SK-N-SH (cell line): ENCODE data around the gene LPCAT3. TPM values are rescaled to one million over a fixed set of nuclear protein-coding genes. Genes with fewer than 3 reads are reported as not detected.

ENCODE experiments used
- CTCF ChIA-PET: fragments of 300-600, 350-600 bp; formaldehyde crosslinking; extraction: SDS; loops from one replicate; lab custom pipeline; 2021; lab: Yijun Ruan, JAX
- POLR2A ChIA-PET: fragments of 350-600 bp; sonication (Branson Sonifier 250); formaldehyde crosslinking; extraction: SDS; loops from one replicate; lab custom pipeline; 2020; ENCODE audit warnings: antibody characterized with exemption, inconsistent platforms; lab: Yijun Ruan, JAX
- DNase-seq: peaks from one replicate; pipeline ENCODE4 v3.0.0; 2012
- H2AFZ ChIP-seq: fragments of 200-600 bp; sonication (generic); 2 replicates; pipeline ENCODE4 v1.8.1; 2016; ENCODE audit warnings: antibody characterized with exemption, mild to moderate bottlenecking, low read depth
- H3F3A ChIP-seq: fragments of 200-600 bp; sonication (generic); replicated peaks from 2 replicates; pipeline ENCODE3; 2016; ENCODE audit warnings: antibody characterized with exemption, mild to moderate bottlenecking; ENCODE audit not compliant: insufficient read depth
- H3K27ac ChIP-seq, 2 experiments: fragments of 200-500 bp in 1 of 2; fragments of 200-600 bp in 1 of 2; sonication (Bioruptor generic) in 1 of 2; sonication (generic), shearing (Covaris generic) in 1 of 2; 2 replicates each; pipeline versions ENCODE4 v1.5.1 to v1.6.1; 2014 to 2016; ENCODE audit warnings: low read depth in 2 of 2, inconsistent platforms in 1 of 2, low read length in 1 of 2, mild to moderate bottlenecking in 1 of 2, mixed read lengths in 1 of 2
- H3K27me3 ChIP-seq: fragments of 200-600 bp; sonication (generic), shearing (Covaris generic); 2 replicates; pipeline ENCODE4 v1.6.1; 2016; ENCODE audit warnings: mixed run types; ENCODE audit not compliant: insufficient read depth
- H3K36me3 ChIP-seq, 2 experiments: fragments of 200-500 bp in 1 of 2; fragments of 200-600 bp in 1 of 2; sonication (Bioruptor generic) in 1 of 2; sonication (generic) in 1 of 2; replicated peaks in 1 of 2; 2 replicates each; pipeline versions ENCODE3 to v1.5.1; 2014 to 2016; ENCODE audit warnings: low read length in 1 of 2, mild to moderate bottlenecking in 1 of 2; ENCODE audit not compliant: insufficient read depth in 2 of 2, control insufficient read depth in 1 of 2
- H3K4me1 ChIP-seq, 2 experiments: fragments of 200-500 bp in 1 of 2; fragments of 200-600 bp in 1 of 2; sonication (Bioruptor generic) in 1 of 2; sonication (generic), shearing (Covaris generic) in 1 of 2; 2 replicates each; pipeline versions ENCODE4 v1.5.1 to v1.6.1; 2014 to 2016; ENCODE audit warnings: low read depth in 1 of 2, low read length in 1 of 2, mixed run types in 1 of 2; ENCODE audit not compliant: insufficient read depth in 2 of 2, control insufficient read depth in 1 of 2
- H3K4me2 ChIP-seq: fragments of 200-600 bp; sonication (generic), shearing (Covaris generic); 2 replicates; pipeline ENCODE4 v1.6.1; 2017; ENCODE audit warnings: mixed run types
- H3K4me3 ChIP-seq, 2 experiments: fragments of 200-500 bp in 1 of 2; fragments of 200-600 bp in 1 of 2; sonication (Bioruptor generic) in 1 of 2; sonication (generic), shearing (Covaris generic) in 1 of 2; 2 replicates each; pipeline versions ENCODE4 v1.5.1 to v1.8.1; 2014 to 2016; ENCODE audit warnings: low read depth in 2 of 2, inconsistent platforms in 1 of 2, low read length in 1 of 2, mild to moderate bottlenecking in 1 of 2, mixed read lengths in 1 of 2, moderate library complexity in 1 of 2
- H3K79me2 ChIP-seq: fragments of 200-600 bp; sonication (generic); 2 replicates; pipeline ENCODE4 v1.8.1; 2017; ENCODE audit warnings: mild to moderate bottlenecking; ENCODE audit not compliant: insufficient read depth
- H3K9ac ChIP-seq: fragments of 200-600 bp; sonication (generic); 2 replicates; pipeline ENCODE4 v1.6.1; 2017; ENCODE audit warnings: mixed run types
- H3K9me2 ChIP-seq: fragments of 200-600 bp; sonication (generic); 2 replicates; pipeline ENCODE4 v1.6.1; 2017; ENCODE audit warnings: mixed run types
- H3K9me3 ChIP-seq: fragments of 200-600 bp; sonication (generic); 2 replicates; pipeline ENCODE4 v1.6.1; 2017; ENCODE audit warnings: mixed run types, mild to moderate bottlenecking, moderate library complexity
- H4K20me1 ChIP-seq: fragments of 200-600 bp; sonication (generic); 2 replicates; pipeline ENCODE4 v1.6.1; 2017; ENCODE audit warnings: mild to moderate bottlenecking, mixed run types; ENCODE audit not compliant: insufficient read depth
- FOXJ3 ChIP-seq: sonication (generic); formaldehyde crosslinking; IDR thresholded peaks from 2 replicates; pipeline ENCODE4 v1.5.1; 2020; ENCODE audit warnings: mild to moderate bottlenecking, missing genetic modification reagents
- FOXM1 ChIP-seq: IDR thresholded peaks from 2 replicates; pipeline ENCODE4 v1.4.0; 2012; ENCODE audit warnings: low read depth, mild to moderate bottlenecking
- IRF3 ChIP-seq: fragments of 150-350 bp; IDR thresholded peaks from 2 replicates; pipeline ENCODE4 v1.6.1; 2016; ENCODE audit warnings: mild to moderate bottlenecking, low read depth, low read length
- NFIC ChIP-seq: IDR thresholded peaks from 2 replicates; pipeline ENCODE4 v1.4.0; 2012; ENCODE audit warnings: borderline replicate concordance
- NRF1 ChIP-seq: IDR thresholded peaks from 2 replicates; pipeline ENCODE4 v1.6.1; 2012; ENCODE audit warnings: low read depth, mild to moderate bottlenecking, low read length
- PBX3 ChIP-seq: IDR thresholded peaks from 2 replicates; pipeline ENCODE4; 2012
- RXRA ChIP-seq: IDR thresholded peaks from 2 replicates; pipeline ENCODE4 v1.4.0; 2012; ENCODE audit warnings: low read depth, mild to moderate bottlenecking, borderline replicate concordance
- USF1 ChIP-seq: IDR thresholded peaks from 2 replicates; pipeline ENCODE4 v1.4.0; 2012; ENCODE audit warnings: low read depth, borderline replicate concordance
- WGBS: methylation state at CpG from one replicate; pipeline ENCODE4 v1.1.6; 2017; ENCODE audit warnings: low lambda C conversion rate; 5-methylcytosine and 5-hydroxymethylcytosine counted together
- polyA plus RNA-seq, 3 experiments: library from polyadenylated mRNA; depleted of rRNA; stranded (reverse); fragments of >200 nt; gene quantifications; 2 replicates each; pipeline ENCODE4 v1.2.3, GENCODE V29; 2012
- TF ChIP-seq, protein P1 (sequence below): IDR thresholded peaks from 2 replicates; pipeline ENCODE4 v1.4.0; 2012; ENCODE audit warnings: low read depth
- TF ChIP-seq, protein P2 (sequence below): fragments of 150-350 bp; IDR thresholded peaks from 2 replicates; pipeline ENCODE4 v1.6.1; 2017; ENCODE audit warnings: antibody characterized with exemption, low read length, low read depth, borderline replicate concordance

LPCAT3 gene
- polyA plus RNA-seq, 1 of the 3 experiments (the other 2 are of a cell fraction), result 23.8 TPM

DNA sequence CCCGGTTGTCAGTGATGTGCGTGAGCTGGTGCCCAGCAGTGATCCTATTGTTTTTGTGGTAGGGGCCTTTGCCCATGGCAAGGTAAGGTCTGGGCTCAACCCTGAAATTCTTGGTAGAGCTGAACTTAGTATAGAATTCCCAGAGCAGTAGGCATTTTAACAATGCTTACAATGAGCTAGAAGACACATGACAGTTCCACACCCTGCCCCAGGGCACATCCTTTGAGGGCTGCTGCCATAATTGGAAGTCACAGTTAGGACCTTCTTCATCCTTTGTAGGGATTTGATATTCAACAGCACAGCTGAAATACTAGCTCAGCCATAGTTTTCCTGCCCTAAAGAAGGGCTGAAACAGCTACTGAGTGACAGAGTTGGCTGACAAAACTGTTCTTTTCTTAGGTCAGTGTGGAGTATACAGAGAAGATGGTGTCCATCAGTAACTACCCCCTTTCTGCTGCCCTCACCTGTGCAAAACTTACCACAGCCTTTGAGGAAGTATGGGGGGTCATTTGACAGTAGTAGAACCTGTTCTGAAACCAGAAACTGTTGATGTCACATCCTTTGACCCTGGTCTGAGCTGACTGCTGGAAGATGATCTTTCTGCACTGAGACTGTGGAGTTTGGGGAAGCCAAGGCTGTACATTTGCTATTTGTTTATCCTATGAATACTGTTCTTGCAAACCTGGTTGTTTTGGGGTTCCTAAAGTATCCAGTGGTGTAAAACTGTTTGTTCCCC lies 42.8 kb downstream of the LPCAT3 start (continued):
- no peak for TF ChIP-seq FOXJ3 (CRISPR knock-in tag)
- no peak for TF ChIP-seq USF1
- no peak for TF ChIP-seq PBX3

GRCh38 chr12:6974180-6974579 lies 44.1 kb downstream of the LPCAT3 start:
- Histone ChIP-seq H4K20me1 (no peaks in the 10 kb centered on the region), H3K4me1 (peaks cover 5% of the 10 kb centered on the region in 2 experiments; a peak in 3 of 4 replicates), H3K27ac (no peak overlapping the region), H3K9me3 (no peaks in the 10 kb centered on the region), H3K27me3 (no peaks in the 10 kb centered on the region), H3K79me2 (peaks cover 44% of the 10 kb centered on the region), H2AFZ (no peak overlapping the region), H3K4me2 (no peak overlapping the region), H3F3A (no peaks in the 10 kb centered on the region), H3K4me3 (no peak overlapping the region), H3K9me2 (no peaks in the 10 kb centered on the region), H3K9ac (no peak overlapping the region), H3K36me3 (peaks cover 53 to 56% of the 10 kb centered on the region in 2 experiments)
- WGBS, result 95% methylated on average over 5 of the region's 6 CpGs
- ChIA-PET CTCF (interaction anchor here (1.5 to 1.7 kb wide), 2 partner anchors 30 to 139 kb away, joined by 4 to 8 read pairs; partner anchors contain the start of genes C12orf57 and RNU7-1), POLR2A (no interaction called here)
- DNase-seq, result no peak
- no peak for TF ChIP-seq IRF3
- no peak for TF ChIP-seq NFIC
- TF ChIP-seq, protein P1, sequence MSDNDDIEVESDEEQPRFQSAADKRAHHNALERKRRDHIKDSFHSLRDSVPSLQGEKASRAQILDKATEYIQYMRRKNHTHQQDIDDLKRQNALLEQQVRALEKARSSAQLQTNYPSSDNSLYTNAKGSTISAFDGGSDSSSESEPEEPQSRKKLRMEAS, result no peak
- TF ChIP-seq, protein P2, sequence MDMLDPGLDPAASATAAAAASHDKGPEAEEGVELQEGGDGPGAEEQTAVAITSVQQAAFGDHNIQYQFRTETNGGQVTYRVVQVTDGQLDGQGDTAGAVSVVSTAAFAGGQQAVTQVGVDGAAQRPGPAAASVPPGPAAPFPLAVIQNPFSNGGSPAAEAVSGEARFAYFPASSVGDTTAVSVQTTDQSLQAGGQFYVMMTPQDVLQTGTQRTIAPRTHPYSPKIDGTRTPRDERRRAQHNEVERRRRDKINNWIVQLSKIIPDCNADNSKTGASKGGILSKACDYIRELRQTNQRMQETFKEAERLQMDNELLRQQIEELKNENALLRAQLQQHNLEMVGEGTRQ, result no peak
- no peak for TF ChIP-seq NRF1
- no peak for TF ChIP-seq RXRA
- no peak for TF ChIP-seq FOXM1
